ENCODE results near the gene CFAP58. TPM values are rescaled to one million over a fixed set of nuclear protein-coding genes. Genes with fewer than 3 reads are reported as not detected.

Gene CFAP58
- total and polyA plus RNA-seq, 2 donors: 0.19 to 0.34 TPM

DNA sequence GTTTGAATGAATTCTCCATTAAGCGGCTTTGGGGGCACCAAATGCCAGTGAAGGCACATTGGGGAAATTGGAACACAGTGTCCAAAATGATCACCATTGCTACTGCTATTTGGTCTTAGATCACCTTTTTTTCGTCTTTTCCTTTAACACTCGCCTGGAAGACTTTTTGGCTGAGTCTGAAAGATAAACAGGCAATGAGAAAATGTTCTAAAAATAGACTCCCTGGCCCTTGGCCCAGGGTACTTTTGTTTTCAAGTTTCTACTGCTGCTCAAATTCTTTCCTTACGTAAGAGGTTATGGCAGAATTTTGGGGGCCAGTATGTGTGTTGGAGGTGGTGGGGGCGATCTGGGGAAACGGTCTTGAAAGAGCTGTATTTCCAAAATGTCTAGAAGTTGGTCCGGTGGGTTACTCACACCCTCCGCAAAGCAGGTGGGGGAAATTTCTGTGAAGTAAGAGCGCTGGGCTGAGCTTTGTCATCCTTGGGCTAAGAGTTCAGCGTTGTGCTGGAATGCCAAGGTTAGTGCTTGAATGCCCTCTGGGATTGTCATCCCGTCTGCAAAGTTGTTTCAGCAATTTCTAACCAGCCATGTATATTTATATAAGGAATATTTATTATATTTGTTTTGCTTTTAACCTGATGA is 14.0 kb upstream of the CFAP58 start:
- H3K9me3 ChIP-seq (ENCODE audit: control insufficient read depth in 2 of 2, insufficient read depth in 1 of 2, low read length in 1 of 2): no peaks in the 10 kb centered on the region
- H3K27me3 ChIP-seq (ENCODE audit: control insufficient read depth in 2 of 2, insufficient read depth in 1 of 2, low read length in 1 of 2): no peaks in the 10 kb centered on the region
- no peak for DNase-seq (ENCODE audit: low read depth in 6 of 9, low spot score in 9 of 9)
- WGBS: 39% methylated on average over 11 of the region's 11 CpGs
- H3K27ac ChIP-seq (ENCODE audit: low read depth in 1 of 2, low read length in 1 of 2): peak overlapping the region; percentile 68 to 93
- peaks cover 0 to 5% of the 10 kb centered on the region in 2 donors for H3K36me3 ChIP-seq (ENCODE audit: control insufficient read depth in 2 of 2, insufficient read depth in 2 of 2, low read length in 1 of 2)
- peak overlapping the region; percentile 87 to 96 for H3K4me3 ChIP-seq (ENCODE audit: low read length in 2 of 2)
- H3K4me1 ChIP-seq (ENCODE audit: control insufficient read depth in 2 of 2, insufficient read depth in 2 of 2, low read length in 2 of 2): peaks cover 15 to 46% of the 10 kb centered on the region in 2 donors

DNA sequence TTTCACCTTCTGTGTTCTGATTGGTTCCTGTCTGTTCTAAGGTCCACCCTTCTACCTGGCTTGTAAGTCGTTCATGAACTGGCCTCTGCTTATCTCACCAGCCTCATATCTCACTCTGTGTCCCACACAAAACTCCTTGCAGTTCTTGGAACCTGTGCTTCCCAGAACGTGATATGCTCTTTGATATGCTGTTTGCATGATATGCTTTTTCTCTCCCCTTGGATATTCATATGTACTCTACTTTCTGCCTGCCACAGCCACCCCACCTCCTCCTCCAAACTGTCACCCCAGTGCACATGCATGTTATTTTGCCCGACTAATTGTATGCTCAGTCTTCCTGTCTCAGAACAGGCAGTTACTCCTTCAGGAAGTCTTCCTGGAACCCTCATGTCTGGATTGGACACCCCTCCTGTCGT is 13.5 kb upstream of the CFAP58 start:
- Histone ChIP-seq H3K4me3 (ENCODE audit: low read length in 2 of 2) (no peak overlapping the region), H3K4me1 (ENCODE audit: control insufficient read depth in 2 of 2, insufficient read depth in 2 of 2, low read length in 2 of 2) (peaks cover 15 to 42% of the 10 kb centered on the region in 2 donors), H3K36me3 (ENCODE audit: control insufficient read depth in 2 of 2, insufficient read depth in 2 of 2, low read length in 1 of 2) (peaks cover 0 to 3% of the 10 kb centered on the region in 2 donors), H3K27ac (ENCODE audit: low read depth in 1 of 2, low read length in 1 of 2) (no peak overlapping the region), H3K27me3 (ENCODE audit: control insufficient read depth in 2 of 2, insufficient read depth in 1 of 2, low read length in 1 of 2) (no peaks in the 10 kb centered on the region), H3K9me3 (ENCODE audit: control insufficient read depth in 2 of 2, insufficient read depth in 1 of 2, low read length in 1 of 2) (no peaks in the 10 kb centered on the region)
- 35% methylated on average over 4 of the region's 4 CpGs for WGBS
- no peak for DNase-seq (ENCODE audit: low read depth in 6 of 9, low spot score in 9 of 9)

DNA sequence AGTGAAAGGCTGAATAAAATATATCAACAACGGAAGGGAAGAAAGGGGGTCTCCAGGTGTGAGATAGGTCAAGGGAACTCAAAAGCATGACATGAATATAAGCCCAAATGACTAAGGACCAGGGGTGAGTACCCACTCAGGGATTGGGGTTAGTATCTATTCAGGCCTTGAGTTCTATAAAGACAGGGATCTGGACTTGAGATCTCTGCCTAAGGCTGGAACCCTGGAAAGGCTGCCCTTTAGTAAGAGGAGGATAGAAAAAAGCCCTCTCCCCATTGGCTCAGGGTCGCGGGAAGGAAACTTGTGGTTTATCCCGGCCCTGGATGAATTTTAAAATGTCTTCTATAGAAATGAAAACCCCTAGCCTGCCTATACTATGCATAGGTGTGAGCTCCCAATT is 13.0 kb upstream of the CFAP58 start:
- Histone ChIP-seq H3K4me1 (ENCODE audit: control insufficient read depth in 2 of 2, insufficient read depth in 2 of 2, low read length in 2 of 2) (peaks cover 15 to 37% of the 10 kb centered on the region in 2 donors), H3K27me3 (ENCODE audit: control insufficient read depth in 2 of 2, insufficient read depth in 1 of 2, low read length in 1 of 2) (no peaks in the 10 kb centered on the region), H3K9me3 (ENCODE audit: control insufficient read depth in 2 of 2, insufficient read depth in 1 of 2, low read length in 1 of 2) (no peaks in the 10 kb centered on the region), H3K4me3 (ENCODE audit: low read length in 2 of 2) (no peak overlapping the region), H3K27ac (ENCODE audit: low read depth in 1 of 2, low read length in 1 of 2) (no peak overlapping the region), H3K36me3 (ENCODE audit: control insufficient read depth in 2 of 2, insufficient read depth in 2 of 2, low read length in 1 of 2) (peaks cover 0 to 3% of the 10 kb centered on the region in 2 donors)
- no peak for DNase-seq (ENCODE audit: low read depth in 6 of 9, low spot score in 9 of 9)
- 86% methylated on average over 4 of the region's 4 CpGs for WGBS

DNA sequence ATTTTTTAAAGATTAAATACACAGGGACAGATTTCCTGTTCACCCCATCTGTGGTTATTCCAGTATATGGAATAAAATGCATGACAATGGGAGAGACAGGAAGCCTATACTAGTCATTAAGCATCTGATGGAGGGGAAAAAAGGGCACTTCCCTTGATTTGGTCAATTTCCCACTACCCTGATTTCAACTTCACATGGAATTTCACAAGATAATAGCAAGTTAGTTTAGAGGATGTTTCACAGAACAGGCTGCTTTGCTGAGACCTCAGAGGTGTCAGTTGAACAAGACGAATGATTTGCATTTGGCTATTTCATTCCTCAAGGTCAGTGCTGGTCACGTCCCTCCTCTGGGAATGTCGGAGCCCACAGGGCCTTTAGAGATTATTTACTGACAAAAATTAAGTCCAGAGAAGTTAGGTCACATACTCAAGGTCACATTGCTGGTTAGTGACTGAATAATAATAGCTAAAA is 10.7 kb upstream of the CFAP58 start:
- WGBS: 98% methylated on average over 3 of the region's 3 CpGs
- Histone ChIP-seq H3K27me3 (ENCODE audit: control insufficient read depth in 2 of 2, insufficient read depth in 1 of 2, low read length in 1 of 2) (no peaks in the 10 kb centered on the region), H3K9me3 (ENCODE audit: control insufficient read depth in 2 of 2, insufficient read depth in 1 of 2, low read length in 1 of 2) (no peaks in the 10 kb centered on the region), H3K36me3 (ENCODE audit: control insufficient read depth in 2 of 2, insufficient read depth in 2 of 2, low read length in 1 of 2) (no peaks in the 10 kb centered on the region), H3K4me3 (ENCODE audit: low read length in 2 of 2) (no peak overlapping the region), H3K27ac (ENCODE audit: low read depth in 1 of 2, low read length in 1 of 2) (no peak overlapping the region), H3K4me1 (ENCODE audit: control insufficient read depth in 2 of 2, insufficient read depth in 2 of 2, low read length in 2 of 2) (peaks cover 5 to 24% of the 10 kb centered on the region in 2 donors)
- no peak for DNase-seq (ENCODE audit: low read depth in 6 of 9, low spot score in 9 of 9)

DNA sequence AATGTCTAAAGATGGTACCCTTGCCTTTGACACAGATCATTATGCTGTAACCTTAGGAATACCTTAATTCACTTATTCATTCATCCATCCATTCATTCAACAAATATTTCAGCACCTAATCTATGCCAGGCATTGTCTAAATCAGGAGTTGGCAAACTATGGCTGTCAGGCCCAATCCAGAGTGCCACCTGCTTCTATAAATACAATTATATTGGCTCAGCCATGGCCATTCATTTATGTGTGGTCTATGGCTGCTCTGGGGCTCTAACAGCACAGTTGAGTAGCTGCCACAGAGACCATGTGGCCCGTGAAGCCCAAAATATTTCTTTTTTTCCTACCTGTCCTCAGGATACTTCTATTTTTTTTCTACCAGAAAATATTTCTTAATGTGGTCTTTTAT is 9.4 kb upstream of the CFAP58 start:
- H3K36me3 ChIP-seq (ENCODE audit: control insufficient read depth in 2 of 2, insufficient read depth in 2 of 2, low read length in 1 of 2): no peaks in the 10 kb centered on the region
- DNase-seq (ENCODE audit: low read depth in 6 of 9, low spot score in 9 of 9): no peak
- no peak overlapping the region for H3K27ac ChIP-seq (ENCODE audit: low read depth in 1 of 2, low read length in 1 of 2)
- WGBS: 96% methylated on average over 1 of the region's 1 CpG
- H3K27me3 ChIP-seq (ENCODE audit: control insufficient read depth in 2 of 2, insufficient read depth in 1 of 2, low read length in 1 of 2): no peaks in the 10 kb centered on the region
- no peaks in the 10 kb centered on the region for H3K9me3 ChIP-seq (ENCODE audit: control insufficient read depth in 2 of 2, insufficient read depth in 1 of 2, low read length in 1 of 2)
- peaks cover 5 to 19% of the 10 kb centered on the region in 2 donors for H3K4me1 ChIP-seq (ENCODE audit: control insufficient read depth in 2 of 2, insufficient read depth in 2 of 2, low read length in 2 of 2)
- no peak overlapping the region for H3K4me3 ChIP-seq (ENCODE audit: low read length in 2 of 2)

DNA sequence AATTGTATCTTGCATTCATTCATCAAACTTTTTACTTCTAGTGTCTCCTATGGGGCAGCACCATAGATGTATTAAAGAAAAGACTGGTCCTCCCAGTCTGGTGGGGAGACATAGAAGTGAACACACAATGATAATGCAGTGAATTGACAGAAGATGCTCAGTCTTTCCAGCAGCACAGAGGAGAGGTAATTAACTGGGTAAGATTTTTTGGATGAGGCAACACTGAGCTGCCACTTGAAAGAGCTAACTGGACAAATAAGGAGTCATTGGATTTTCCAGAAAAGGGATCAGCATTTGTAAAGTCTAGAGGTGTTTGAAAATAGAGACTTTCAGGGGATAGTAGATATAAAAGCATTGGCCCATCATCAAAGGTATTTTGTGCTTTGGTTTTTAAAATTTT is 8.1 kb upstream of the CFAP58 start:
- Histone ChIP-seq H3K4me1 (ENCODE audit: control insufficient read depth in 2 of 2, insufficient read depth in 2 of 2, low read length in 2 of 2) (peaks cover 4 to 12% of the 10 kb centered on the region in 2 donors), H3K27ac (ENCODE audit: low read depth in 1 of 2, low read length in 1 of 2) (peak overlapping the region in 1 of 2 donors; percentile 73), H3K4me3 (ENCODE audit: low read length in 2 of 2) (no peak overlapping the region), H3K36me3 (ENCODE audit: control insufficient read depth in 2 of 2, insufficient read depth in 2 of 2, low read length in 1 of 2) (no peaks in the 10 kb centered on the region), H3K9me3 (ENCODE audit: control insufficient read depth in 2 of 2, insufficient read depth in 1 of 2, low read length in 1 of 2) (no peaks in the 10 kb centered on the region), H3K27me3 (ENCODE audit: control insufficient read depth in 2 of 2, insufficient read depth in 1 of 2, low read length in 1 of 2) (no peaks in the 10 kb centered on the region)
- no peak for DNase-seq (ENCODE audit: low read depth in 6 of 9, low spot score in 9 of 9)

DNA sequence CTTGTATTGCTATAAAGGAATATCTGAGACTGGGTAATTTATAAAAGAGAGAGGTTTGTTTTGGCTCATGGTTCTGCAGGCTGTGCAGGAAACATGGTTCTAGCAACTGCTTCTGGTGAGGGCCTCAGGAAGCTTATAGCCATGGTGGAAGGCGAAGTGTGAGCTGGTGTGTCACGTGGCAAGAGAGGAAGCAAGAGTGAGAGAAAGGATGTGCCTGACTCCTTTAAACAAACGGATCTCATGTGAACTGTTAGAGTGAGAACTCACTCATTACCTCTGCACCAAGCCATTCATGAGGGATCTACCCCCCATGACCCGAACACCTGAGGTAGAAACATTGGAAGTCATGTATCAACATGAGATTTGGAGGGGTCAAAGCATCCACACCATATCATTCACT is 7.7 kb upstream of the CFAP58 start:
- no peak overlapping the region for H3K4me3 ChIP-seq (ENCODE audit: low read length in 2 of 2)
- WGBS: 49% methylated on average over 4 of the region's 4 CpGs
- H3K9me3 ChIP-seq (ENCODE audit: control insufficient read depth in 2 of 2, insufficient read depth in 1 of 2, low read length in 1 of 2): no peaks in the 10 kb centered on the region
- H3K36me3 ChIP-seq (ENCODE audit: control insufficient read depth in 2 of 2, insufficient read depth in 2 of 2, low read length in 1 of 2): no peaks in the 10 kb centered on the region
- H3K27me3 ChIP-seq (ENCODE audit: control insufficient read depth in 2 of 2, insufficient read depth in 1 of 2, low read length in 1 of 2): no peaks in the 10 kb centered on the region
- H3K4me1 ChIP-seq (ENCODE audit: control insufficient read depth in 2 of 2, insufficient read depth in 2 of 2, low read length in 2 of 2): peaks cover 4 to 12% of the 10 kb centered on the region in 2 donors
- DNase-seq (ENCODE audit: low read depth in 6 of 9, low spot score in 9 of 9): peak in 1 of 9 donors; percentile 74
- H3K27ac ChIP-seq (ENCODE audit: low read depth in 1 of 2, low read length in 1 of 2): peak overlapping the region; percentile 60 to 73

DNA sequence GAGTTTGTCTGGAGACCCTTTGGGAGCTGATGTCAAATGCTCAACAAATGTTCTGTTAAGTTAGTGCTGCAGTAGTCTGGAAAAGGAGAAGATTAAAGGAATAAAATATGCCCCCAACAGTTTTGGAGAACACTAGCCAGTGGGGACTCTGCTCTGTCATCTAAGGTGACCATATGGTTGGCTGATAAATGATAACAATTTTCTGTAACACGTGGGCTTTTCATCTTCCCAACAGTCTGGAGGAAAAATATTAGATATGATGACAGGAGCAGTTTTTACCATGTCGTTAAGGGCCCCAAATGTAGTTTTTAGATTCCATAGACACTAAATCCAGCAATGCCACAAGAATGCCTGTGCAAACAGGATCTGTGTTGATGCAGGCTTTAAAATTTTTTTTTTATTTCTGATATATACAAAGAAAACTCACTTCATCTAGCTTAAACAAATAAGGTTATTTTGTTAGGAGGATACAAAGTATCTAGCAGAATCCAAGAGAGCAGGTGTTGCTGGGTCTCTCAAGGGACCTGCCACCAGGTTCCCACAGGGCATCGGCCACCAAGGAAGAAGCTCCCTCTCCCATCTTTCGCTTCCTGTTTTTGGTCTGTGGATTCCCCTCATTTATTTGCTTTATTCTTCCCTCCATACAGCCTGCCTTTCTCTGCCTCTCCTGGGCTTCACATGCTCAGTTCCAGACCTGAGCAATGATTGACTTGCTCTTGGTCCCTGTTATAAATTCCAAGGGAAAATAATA is 6.2 kb upstream of the CFAP58 start:
- WGBS: 89% methylated on average over 4 of the region's 4 CpGs

DNA sequence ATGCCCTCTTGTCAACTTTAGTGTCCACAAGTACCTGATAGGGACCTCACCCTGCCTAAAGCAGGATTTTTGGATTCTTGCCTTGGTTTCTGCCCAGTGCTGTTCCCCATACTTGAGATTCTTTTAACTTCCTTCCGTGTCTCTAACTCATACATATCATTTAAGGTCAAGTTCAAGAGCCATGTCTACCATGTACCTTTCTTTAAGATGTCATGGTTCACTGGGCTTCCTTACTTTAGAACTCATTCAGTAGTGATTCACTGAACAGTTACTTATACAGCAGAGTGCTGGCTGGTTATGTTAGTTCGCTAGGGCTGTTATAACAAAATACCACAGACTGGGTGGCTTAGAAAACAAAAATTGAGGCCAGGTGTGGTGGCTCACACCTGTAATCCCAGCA is 5.0 kb upstream of the CFAP58 start:
- Histone ChIP-seq H3K36me3 (ENCODE audit: control insufficient read depth in 2 of 2, insufficient read depth in 2 of 2, low read length in 1 of 2) (no peaks in the 10 kb centered on the region), H3K4me3 (ENCODE audit: low read length in 2 of 2) (no peak overlapping the region), H3K27me3 (ENCODE audit: control insufficient read depth in 2 of 2, insufficient read depth in 1 of 2, low read length in 1 of 2) (peaks cover 0 to under 1% of the 10 kb centered on the region in 2 donors), H3K9me3 (ENCODE audit: control insufficient read depth in 2 of 2, insufficient read depth in 1 of 2, low read length in 1 of 2) (peaks cover 0 to 4% of the 10 kb centered on the region in 2 donors), H3K4me1 (ENCODE audit: control insufficient read depth in 2 of 2, insufficient read depth in 2 of 2, low read length in 2 of 2) (peaks cover 9 to 20% of the 10 kb centered on the region in 2 donors), H3K27ac (ENCODE audit: low read depth in 1 of 2, low read length in 1 of 2) (no peak overlapping the region)
- 94% methylated on average over 2 of the region's 2 CpGs for WGBS
- no peak for DNase-seq (ENCODE audit: low read depth in 6 of 9, low spot score in 9 of 9)

More for the DNA sequence above, 6.2 kb upstream of the CFAP58 start:
- H3K27ac ChIP-seq (ENCODE audit: low read depth in 1 of 2, low read length in 1 of 2): no peak overlapping the region
- no peak overlapping the region for H3K4me3 ChIP-seq (ENCODE audit: low read length in 2 of 2)
- H3K9me3 ChIP-seq (ENCODE audit: control insufficient read depth in 2 of 2, insufficient read depth in 1 of 2, low read length in 1 of 2): no peaks in the 10 kb centered on the region
- H3K36me3 ChIP-seq (ENCODE audit: control insufficient read depth in 2 of 2, insufficient read depth in 2 of 2, low read length in 1 of 2): no peaks in the 10 kb centered on the region
- no peak for DNase-seq (ENCODE audit: low read depth in 6 of 9, low spot score in 9 of 9)
- H3K4me1 ChIP-seq (ENCODE audit: control insufficient read depth in 2 of 2, insufficient read depth in 2 of 2, low read length in 2 of 2): peaks cover 4 to 12% of the 10 kb centered on the region in 2 donors
- no peaks in the 10 kb centered on the region for H3K27me3 ChIP-seq (ENCODE audit: control insufficient read depth in 2 of 2, insufficient read depth in 1 of 2, low read length in 1 of 2)

Measured in thymus (tissue), 11 donors.